Adrenal gland (tissue), 12 donors: Measurements from ENCODE around the gene MMP23B. TPM values are rescaled to one million over a fixed set of nuclear protein-coding genes. Genes with fewer than 3 reads are reported as not detected.

ENCODE experiments used
- DNase-seq, 7 donors: peaks; one replicate each; pipeline ENCODE4 v3.0.0-alpha.2; 2019 to 2020
- H3K27ac ChIP-seq, 5 donors: fragments of 200-600 bp; sonication (generic) in 4 of 5; 1 replicate in 3 of 5; 2 replicates in 2 of 5; pipeline versions ENCODE4 v1.5.1 to v1.8.0; 2016 to 2020; ENCODE audit warnings: mild to moderate bottlenecking in 1 of 5
- H3K27me3 ChIP-seq: fragments of 200-600 bp; 2 replicates; pipeline ENCODE4 v1.8.0; 2021
- H3K36me3 ChIP-seq, 2 donors: fragments of 200-600 bp; replicated peaks in 1 of 2; 1 replicate in 1 of 2; 2 replicates in 1 of 2; pipeline versions ENCODE4 v1.5.1 to v1.8.0; 2018 to 2022
- H3K4me1 ChIP-seq, 2 donors: fragments of 200-600 bp; replicated peaks in 1 of 2; 1 replicate in 1 of 2; 2 replicates in 1 of 2; pipeline versions ENCODE4 v1.5.1 to v1.8.0; 2018 to 2021
- H3K4me3 ChIP-seq, 4 donors: fragments of 200-600 bp; sonication (generic) in 3 of 4; one replicate each; pipeline ENCODE4 v1.5.1; 2016 to 2018
- H3K9me3 ChIP-seq, 3 donors: fragments of 200-600 bp; sonication (generic) in 1 of 3; replicated peaks in 1 of 3; 1 replicate in 2 of 3; 2 replicates in 1 of 3; pipeline versions ENCODE4 v1.5.1 to v1.8.0; 2016 to 2021
- CTCF ChIP-seq, 6 experiments: fragments of 450-650 bp in 4 of 6; fragments of 200-600 bp in 2 of 6; sonication (generic) in 1 of 6; IDR thresholded peaks; 1 replicate in 5 of 6; 2 replicates in 1 of 6; pipeline versions ENCODE4 v1.5.1 to v1.8.0; 2016 to 2021; ENCODE audit warnings: antibody characterized with exemption in 6 of 6, mild to moderate bottlenecking in 2 of 6, moderate library complexity in 1 of 6
- POLR2A ChIP-seq, 2 donors: fragments of 450-650 bp; IDR thresholded peaks; one replicate each; pipeline ENCODE4 v1.6.1; 2017; ENCODE audit warnings: antibody characterized with exemption in 2 of 2, mild to moderate bottlenecking in 2 of 2, moderate library complexity in 1 of 2
- WGBS, 4 donors: extraction: QIAGEN DNeasy Blood & Tissue Kit in 2 of 4; methylation state at CpG; one replicate each; pipeline versions ENCODE4 v1.1.5 to v1.1.7; 2013 to 2017; 5-methylcytosine and 5-hydroxymethylcytosine counted together
- intact Hi-C, 2 donors: fragments of 100-400 bp; cut with DNase I; formaldehyde crosslinking; loops; one replicate each; pipeline versions ENCODE4 v1.14.1 to v1.15.0; 2022 to 2023
- polyA plus RNA-seq, 3 donors: library from polyadenylated mRNA; stranded (reverse); fragments of 200-250 nt in 2 of 3; fragments of 350-450 nt in 1 of 3; fragmentation: Illumina TruSeq in 1 of 3; extraction: RNeasy Lipid Tissue Mini Kit (QIAGEN cat#74804) in 1 of 3; gene quantifications; one replicate each; pipeline ENCODE4 v1.2.3, GENCODE V29; 2013 to 2014
- total RNA-seq, 9 donors: library from RNA; depleted of rRNA in 4 of 9; stranded (reverse); fragments of >200 nt in 4 of 9; fragments of 120-200 nt in 1 of 9; fragmentation: NEBNext Ultra II Directional in 1 of 9; extraction: Animal tissue kit (Norgen Biotek cat#: 25700) in 1 of 9; gene quantifications; one replicate each; pipeline versions ENCODE4 v1.1.0 to v1.2.4, GENCODE V29; 2013 to 2023
- donor health status: healthy with polysubstance abuse.
- donor health status: Bipolar disorder and iron deficiency.
- donor health status: DM: yes; HTN: yes; CAD: no.
- donor health status: DM: no; HTN: no; CAD: no.
- donor health status: DM: no; HTN: no; CAD: no.
- donor health status: DM: yes; HTN: yes; CAD: no.

Gene MMP23B
- total and polyA plus RNA-seq, 12 donors = 1.6 to 28.0 (median 9.8) TPM; not detected in 1

- intact Hi-C loops = no loop called here
- peak in 1 of 7 donors; percentile 24 for DNase-seq
- Histone ChIP-seq H3K27me3 (no peaks in the 10 kb centered on the region), H3K9me3 (no peaks in the 10 kb centered on the region), H3K27ac (no peak overlapping the region), H3K4me3 (no peak overlapping the region), H3K4me1 (no peaks in the 10 kb centered on the region), H3K36me3 (peaks cover 0 to 12% of the 10 kb centered on the region in 2 donors)
- WGBS, 4 donors = 73 to 87% (median 81%) methylated on average over 7 to 38 of the region's 38 CpGs
- TF ChIP-seq CTCF (IDR thresholded peaks at IDR 0.05) = no peak
- TF ChIP-seq POLR2A (IDR thresholded peaks at IDR 0.05) = no peak
These were observed 7.2 kb upstream of the MMP23B start for GRCh38 chr1:1624443-1625403.

GRCh38 chr1:1625404-1625775 is 6.6 kb upstream of the MMP23B start:
- Histone ChIP-seq H3K27ac (no peak overlapping the region), H3K36me3 (peaks cover 0 to 12% of the 10 kb centered on the region in 2 donors), H3K9me3 (no peaks in the 10 kb centered on the region), H3K4me1 (peaks cover 0 to under 1% of the 10 kb centered on the region in 2 donors), H3K27me3 (no peaks in the 10 kb centered on the region), H3K4me3 (no peak overlapping the region)
- 58 to 87% (median 82%) methylated on average over 2 to 28 of the region's 28 CpGs for WGBS, 4 donors
- intact Hi-C loops = no loop called here
- TF ChIP-seq POLR2A (IDR thresholded peaks at IDR 0.05) (no peak), CTCF (IDR thresholded peaks at IDR 0.05) (no peak)
- DNase-seq = no peak

- no peak overlapping the region for H3K27ac ChIP-seq
- H3K36me3 ChIP-seq = peaks cover 0 to 12% of the 10 kb centered on the region in 2 donors
- intact Hi-C loops = no loop called here
- no peak overlapping the region for H3K4me3 ChIP-seq
- no peak for DNase-seq
- H3K4me1 ChIP-seq = peaks cover 0 to 5% of the 10 kb centered on the region in 2 donors
- 85 to 99% (median 96%) methylated on average over 6 to 8 of the region's 8 CpGs for WGBS, 4 donors
- no peaks in the 10 kb centered on the region for H3K9me3 ChIP-seq
- no peak for TF ChIP-seq CTCF (IDR thresholded peaks at IDR 0.05)
- TF ChIP-seq POLR2A (IDR thresholded peaks at IDR 0.05) = no peak
- H3K27me3 ChIP-seq = no peaks in the 10 kb centered on the region
These were observed 6.2 kb upstream of the MMP23B start for GRCh38 chr1:1625824-1626206.

GRCh38 chr1:1626207-1627141 is 5.5 kb upstream of the MMP23B start:
- H3K36me3 ChIP-seq = peaks cover 0 to 12% of the 10 kb centered on the region in 2 donors
- no peaks in the 10 kb centered on the region for H3K9me3 ChIP-seq
- peaks cover 0 to 5% of the 10 kb centered on the region in 2 donors for H3K4me1 ChIP-seq
- H3K4me3 ChIP-seq = no peak overlapping the region
- TF ChIP-seq CTCF (IDR thresholded peaks at IDR 0.05) (no peak), POLR2A (IDR thresholded peaks at IDR 0.05) (no peak)
- DNase-seq = peak in 2 of 7 donors; percentile 13 to 21
- intact Hi-C loops = no loop called here
- H3K27ac ChIP-seq = no peak overlapping the region
- WGBS, 4 donors = 90 to 94% (median 93%) methylated on average over 8 to 48 of the region's 48 CpGs
- H3K27me3 ChIP-seq = no peaks in the 10 kb centered on the region
